HepG2 (cell line): Measurements from ENCODE around the gene TOE1. TPM values are rescaled to one million over a fixed set of nuclear protein-coding genes. Genes with fewer than 3 reads are reported as not detected.

Source experiments
- BHLHE40 ChIP-seq: IDR thresholded peaks from 2 replicates; pipeline ENCODE4 v1.6.1; 2011; ENCODE audit warnings: low read length, improper control_type of control experiment
- FOXJ3 ChIP-seq: sonication (generic); formaldehyde crosslinking; IDR thresholded peaks from 2 replicates; pipeline ENCODE4 v1.4.0; 2020; ENCODE audit warnings: missing genetic modification reagents, mild to moderate bottlenecking, borderline replicate concordance
- HMGXB3 ChIP-seq: sonication (generic); formaldehyde crosslinking; IDR thresholded peaks from 2 replicates; pipeline ENCODE4 v1.4.0; 2020; ENCODE audit warnings: missing genetic modification reagents, borderline replicate concordance
- PTBP1 ChIP-seq: fragments of 200-400 bp; formaldehyde crosslinking; IDR thresholded peaks from 2 replicates; pipeline ENCODE4 v1.6.1; 2018; ENCODE audit warnings: low read length, low read depth; ENCODE audit not compliant: poor library complexity, severe bottlenecking
- RAD51 ChIP-seq: fragments of 450-650 bp; IDR thresholded peaks from 2 replicates; pipeline ENCODE4 v1.6.1; 2016; ENCODE audit warnings: borderline replicate concordance
- SP1 ChIP-seq, 2 experiments: fragments of 450-650 bp in 1 of 2; sonication (generic) in 1 of 2; formaldehyde crosslinking in 1 of 2; IDR thresholded peaks; 2 replicates each; pipeline versions ENCODE4 v1.4.0 to v1.6.1; 2016 to 2020; ENCODE audit warnings: missing genetic modification reagents in 1 of 2
- SRSF9 ChIP-seq: fragments of 200-400 bp; formaldehyde crosslinking; IDR thresholded peaks from 2 replicates; pipeline ENCODE4 v1.6.1; 2018; ENCODE audit warnings: borderline replicate concordance, mild to moderate bottlenecking, low read depth, low read length; ENCODE audit not compliant: insufficient read depth, poor library complexity, severe bottlenecking
- TIGD3 ChIP-seq: sonication (generic); formaldehyde crosslinking; IDR thresholded peaks from 2 replicates; pipeline ENCODE4 v1.5.1; 2020; ENCODE audit warnings: mild to moderate bottlenecking, missing genetic modification reagents, borderline replicate concordance
- TSC22D2 ChIP-seq: sonication (generic); formaldehyde crosslinking; IDR thresholded peaks from 2 replicates; pipeline ENCODE4 v1.5.1; 2020; ENCODE audit warnings: missing genetic modification reagents, mild to moderate bottlenecking, borderline replicate concordance
- YEATS2 ChIP-seq: sonication (generic); formaldehyde crosslinking; IDR thresholded peaks from 2 replicates; pipeline ENCODE4 v1.4.0; 2020; ENCODE audit warnings: missing genetic modification reagents, borderline replicate concordance
- ZC3H13 ChIP-seq: sonication (generic); formaldehyde crosslinking; IDR thresholded peaks from 2 replicates; pipeline ENCODE4 v1.8.1; 2023; ENCODE audit warnings: mild to moderate bottlenecking, missing genetic modification reagents, moderate library complexity
- ZHX1 ChIP-seq: sonication (generic); formaldehyde crosslinking; IDR thresholded peaks from 2 replicates; pipeline ENCODE4 v1.8.1; 2022; ENCODE audit warnings: low read depth, mild to moderate bottlenecking, missing genetic modification reagents
- ZNF143 ChIP-seq: sonication (generic); formaldehyde crosslinking; IDR thresholded peaks from 2 replicates; pipeline ENCODE4 v1.4.0; 2020; ENCODE audit warnings: missing genetic modification reagents
- ZNF414 ChIP-seq: sonication (generic); formaldehyde crosslinking; IDR thresholded peaks from 2 replicates; pipeline ENCODE4 v1.5.0; 2020; ENCODE audit warnings: missing genetic modification reagents
- ZNF784 ChIP-seq: sonication (generic); formaldehyde crosslinking; IDR thresholded peaks from 2 replicates; pipeline ENCODE4 v1.5.1; 2020; ENCODE audit warnings: missing genetic modification reagents, mild to moderate bottlenecking, borderline replicate concordance
- ZSCAN5A ChIP-seq: sonication (generic); formaldehyde crosslinking; IDR thresholded peaks from 2 replicates; pipeline ENCODE4 v1.8.0; 2022; ENCODE audit warnings: mild to moderate bottlenecking, missing genetic modification reagents, borderline replicate concordance
- polyA plus RNA-seq, 8 experiments: library from polyadenylated mRNA; depleted of rRNA in 3 of 8; stranded (reverse) in 7 of 8; unstranded in 1 of 8; fragments of >200 nt; fragmentation: Illumina TruSeq in 4 of 8; extraction: Trizol in 4 of 8; gene quantifications; 2 replicates each; pipeline versions ENCODE4 v1.2.1 to v1.2.3, GENCODE V29; 2011 to 2016; ENCODE audit warnings: low read depth in 4 of 8, missing spikeins in 1 of 8, mixed read lengths in 1 of 8; ENCODE audit not compliant: insufficient read depth in 1 of 8
- total RNA-seq, 5 experiments: library from RNA; depleted of rRNA; stranded (reverse); fragments of >200 nt; fragmentation: Illumina TruSeq; extraction: Trizol; gene quantifications; 2 replicates each; pipeline ENCODE4 v1.2.3, GENCODE V29; 2016; ENCODE audit warnings: low read depth in 1 of 5

TOE1 gene
- total and polyA plus RNA-seq, 2 of the 13 experiments (the other 11 are each of a cell fraction or from before 2014, with no cell fraction given) = 14.1 to 19.0 TPM

- no peak for TF ChIP-seq ZNF414
- TF ChIP-seq ZSCAN5A (CRISPR knock-in tag) = 0 out of 2 replicates have a peak, but pooled peaks have one; percentile 36
- TF ChIP-seq TSC22D2 (CRISPR knock-in tag) = no peak
- TF ChIP-seq YEATS2 (CRISPR knock-in tag) = no peak; the same call in 1 of the 2 replicates
- no peak for TF ChIP-seq PTBP1
- no peak for TF ChIP-seq BHLHE40
- TF ChIP-seq TIGD3 = no peak
- no peak for TF ChIP-seq HMGXB3
- TF ChIP-seq ZHX1 (CRISPR knock-in tag) = no peak
- TF ChIP-seq FOXJ3 (CRISPR knock-in tag) = 0 out of 2 replicates have a peak, but pooled peaks have one; percentile 20
- no peak for TF ChIP-seq SRSF9
- no peak for TF ChIP-seq RAD51
- TF ChIP-seq SP1 (IDR thresholded peaks at IDR 0.05) = no peak
- no peak for TF ChIP-seq SP1 (CRISPR knock-in tag; IDR thresholded peaks at IDR 0.05)
- TF ChIP-seq ZNF143 (CRISPR knock-in tag) = no peak
- TF ChIP-seq ZC3H13 (CRISPR knock-in tag) = no peak
- TF ChIP-seq ZNF784 (CRISPR knock-in tag) = no peak
Observed at GRCh38 chr1:45335855-45336324, 4.1 kb upstream of the TOE1 start (continued).
